SIG-M5 treated with dmso at 0.1 percent for 504 hours (cell line): ENCODE data around the gene CLDN5.
A peak's percentile ranks its signal among the peaks of the same experiment; 100 is the strongest.

Experiments used
- DNase-seq: peaks from one replicate; lab custom pipeline; 2025; ENCODE audit not compliant: unreplicated experiment; lab: John Stamatoyannopoulos, UW

The CLDN5 gene

GRCh38 chr22:19523240-19524169 is 705 bp downstream of the CLDN5 start:
- DNase-seq: peak; percentile 13

GRCh38 chr22:19522881-19523239 is 1.4 kb downstream of the CLDN5 start:
- DNase-seq: no peak

- DNase-seq: no peak
These were observed 1.9 kb downstream of the CLDN5 start for GRCh38 chr22:19522190-19522880.

- DNase-seq: no peak
These were observed 3.5 kb downstream of the CLDN5 start for GRCh38 chr22:19520566-19521305.

- DNase-seq: no peak
These were observed 4.2 kb downstream of the CLDN5 start for GRCh38 chr22:19520007-19520406.

GRCh38 chr22:19519041-19519926 is 4.9 kb downstream of the CLDN5 start:
- no peak for DNase-seq

- no peak for DNase-seq
These were observed 5.6 kb downstream of the CLDN5 start for GRCh38 chr22:19518635-19519034.

- no peak for DNase-seq
These were observed 6.1 kb downstream of the CLDN5 start for GRCh38 chr22:19517919-19518611.

- no peak for DNase-seq
These were observed 7.1 kb downstream of the CLDN5 start for GRCh38 chr22:19517171-19517500.

GRCh38 chr22:19516378-19517170 is 7.6 kb downstream of the CLDN5 start:
- no peak for DNase-seq

GRCh38 chr22:19515654-19516377 is 8.4 kb downstream of the CLDN5 start:
- no peak for DNase-seq

- DNase-seq: no peak
These were observed 9.2 kb downstream of the CLDN5 start for GRCh38 chr22:19514831-19515565.

GRCh38 chr22:19513823-19514222 is 10.4 kb downstream of the CLDN5 start:
- no peak for DNase-seq

GRCh38 chr22:19510919-19511341 is 13.3 kb downstream of the CLDN5 start:
- no peak for DNase-seq

- peak; percentile 50 for DNase-seq
These were observed 14.3 kb downstream of the CLDN5 start for GRCh38 chr22:19509923-19510322.

GRCh38 chr22:19509191-19509590 is 15.0 kb downstream of the CLDN5 start:
- DNase-seq: no peak

- no peak for DNase-seq
These were observed 16.0 kb downstream of the CLDN5 start for GRCh38 chr22:19508024-19508776.
